HG03432 (cell line): Measurements from ENCODE around the gene DPCD.
A peak's percentile ranks its signal among the peaks of the same experiment; 100 is the strongest.
"Not testable (repeated sequence)": the region's sequence is repeated elsewhere in the genome, so short reads cannot be mapped to it uniquely, and the experiment has no call there.

Experiments used
- ATAC-seq: cut with Tn5 transposase; IDR thresholded peaks from one replicate; pipeline ENCODE4 v1.9.1; 2021; ENCODE audit warnings: mild to moderate bottlenecking, moderate library complexity; ENCODE audit not compliant: unreplicated experiment

DPCD gene

DNA sequence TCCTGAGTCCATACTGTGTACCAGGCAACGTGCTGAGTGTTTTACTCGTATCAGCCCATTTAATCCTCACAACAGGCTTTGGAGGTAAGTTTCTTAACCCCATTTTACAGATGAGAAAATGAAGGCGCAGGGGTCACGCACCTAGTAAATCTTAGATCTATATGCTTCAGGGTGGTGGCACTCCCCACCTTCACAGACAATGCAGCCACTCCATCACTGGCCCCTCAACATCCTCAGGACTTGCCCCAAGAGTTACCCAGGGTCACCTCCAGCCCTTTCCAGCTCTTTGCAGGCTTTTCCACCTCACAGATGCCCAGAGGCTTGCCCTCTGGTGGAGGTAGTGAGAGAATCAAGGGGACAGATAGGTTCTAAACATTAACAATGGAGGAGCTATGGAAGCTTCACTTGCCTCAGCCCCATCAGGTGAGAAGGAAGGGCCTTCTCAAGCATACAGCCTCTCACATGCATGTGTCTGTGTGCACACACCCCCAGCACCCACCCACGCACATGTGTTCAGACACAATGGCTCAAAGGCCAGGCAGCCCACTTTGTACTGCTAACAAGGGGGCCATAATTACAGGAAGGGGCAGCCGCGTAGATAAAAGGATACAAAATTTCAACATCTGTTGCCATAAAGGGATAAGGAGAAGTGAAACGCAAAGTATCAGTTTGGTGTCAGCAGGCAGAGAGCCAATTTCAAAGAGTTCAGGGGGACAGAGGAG lies 29.1 kb downstream of the DPCD start:
- peak; percentile 62 for ATAC-seq

DNA sequence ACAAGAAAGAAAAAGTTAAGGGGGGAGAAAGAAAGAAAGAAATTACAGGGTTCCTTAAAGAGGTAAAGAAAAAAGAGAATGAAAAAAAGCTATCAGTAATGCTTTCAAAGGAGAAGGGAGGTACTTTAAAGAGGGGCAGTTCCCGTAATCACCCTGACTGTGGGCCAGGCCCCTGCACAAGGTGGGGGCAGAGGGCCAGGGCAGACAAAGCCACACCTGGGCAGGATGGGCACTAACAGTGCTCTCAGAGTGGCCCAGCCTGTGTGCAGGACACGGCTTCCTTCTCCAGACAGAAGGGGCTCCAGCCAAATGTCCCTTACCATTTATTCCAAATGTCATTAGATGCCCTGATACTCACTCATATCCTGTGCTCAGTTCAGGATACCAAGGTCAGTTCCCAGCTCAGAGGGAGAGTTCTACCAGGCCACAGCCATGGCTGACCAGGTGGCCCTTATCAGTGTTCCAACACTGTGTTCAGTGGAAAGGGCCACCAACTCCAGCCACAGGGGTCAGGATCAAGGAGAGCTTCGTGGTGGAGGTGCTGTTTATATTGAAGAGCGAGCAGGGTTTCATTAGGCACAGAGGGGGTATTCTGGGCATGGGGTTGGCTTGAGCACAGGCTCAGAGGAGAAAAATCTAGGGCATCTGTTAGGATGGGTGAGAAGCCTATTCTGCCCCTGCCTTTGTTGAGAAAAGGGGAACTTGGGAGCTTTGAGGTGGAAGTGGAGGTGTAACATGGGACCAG lies 29.9 kb downstream of the DPCD start:
- ATAC-seq: peak; percentile 35

DNA sequence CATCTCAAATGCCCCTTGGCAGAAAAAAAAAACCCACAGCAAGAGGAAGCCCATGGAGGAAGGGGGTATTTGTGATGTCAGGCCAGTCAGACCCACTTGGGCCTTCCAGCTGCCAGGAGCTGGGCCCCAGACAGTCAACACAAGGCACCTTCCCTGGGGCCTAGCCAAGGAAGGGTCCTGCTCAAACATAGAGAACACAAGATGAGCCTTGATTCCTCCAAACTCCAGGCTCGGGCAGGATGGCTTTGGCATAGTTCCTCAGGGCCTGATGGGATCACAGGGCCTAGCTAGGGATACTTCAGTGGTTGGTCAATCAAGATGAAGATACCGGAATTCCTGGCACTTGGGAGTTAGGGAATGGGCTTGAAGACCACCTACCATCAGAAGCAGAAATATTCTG lies 30.8 kb downstream of the DPCD start:
- ATAC-seq: no peak

DNA sequence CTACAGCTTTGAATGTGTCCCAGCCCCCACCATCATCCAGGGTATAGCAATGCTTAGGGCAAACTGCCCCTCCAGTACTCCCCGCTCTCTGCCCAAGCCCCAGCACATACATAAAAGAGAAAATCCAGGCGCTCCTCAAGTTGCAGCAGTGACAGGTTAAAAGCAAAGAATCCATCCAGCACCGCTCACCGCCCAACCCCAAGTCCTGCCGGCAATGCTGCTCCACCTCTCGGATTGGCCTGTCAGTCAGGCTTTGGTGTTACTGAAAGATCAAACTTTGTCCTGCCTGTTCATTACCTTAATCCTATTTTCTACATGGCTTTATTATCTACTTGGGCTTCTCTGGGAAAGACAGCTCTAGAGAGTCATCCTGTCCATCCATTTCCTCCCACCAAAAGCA lies 31.9 kb downstream of the DPCD start:
- no peak for ATAC-seq

DNA sequence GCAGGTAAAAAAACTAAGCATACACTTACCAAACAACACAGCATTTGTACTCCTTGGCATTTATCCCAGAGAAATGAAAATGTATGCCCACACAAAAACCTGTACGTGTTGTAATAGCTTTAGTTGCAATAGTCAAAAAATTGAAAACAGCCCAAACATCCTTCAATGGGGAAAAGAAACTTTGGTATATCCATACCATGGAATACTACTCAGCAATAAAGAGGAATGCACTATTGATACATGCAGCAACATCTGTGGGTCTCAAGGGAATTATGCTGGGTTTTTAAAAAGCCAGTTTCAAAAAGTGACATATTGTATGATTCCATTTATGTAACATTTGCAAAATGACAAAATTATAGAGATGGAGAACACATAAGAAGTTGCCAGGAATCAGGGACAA lies 35.4 kb downstream of the DPCD start:
- ATAC-seq: no peak

DNA sequence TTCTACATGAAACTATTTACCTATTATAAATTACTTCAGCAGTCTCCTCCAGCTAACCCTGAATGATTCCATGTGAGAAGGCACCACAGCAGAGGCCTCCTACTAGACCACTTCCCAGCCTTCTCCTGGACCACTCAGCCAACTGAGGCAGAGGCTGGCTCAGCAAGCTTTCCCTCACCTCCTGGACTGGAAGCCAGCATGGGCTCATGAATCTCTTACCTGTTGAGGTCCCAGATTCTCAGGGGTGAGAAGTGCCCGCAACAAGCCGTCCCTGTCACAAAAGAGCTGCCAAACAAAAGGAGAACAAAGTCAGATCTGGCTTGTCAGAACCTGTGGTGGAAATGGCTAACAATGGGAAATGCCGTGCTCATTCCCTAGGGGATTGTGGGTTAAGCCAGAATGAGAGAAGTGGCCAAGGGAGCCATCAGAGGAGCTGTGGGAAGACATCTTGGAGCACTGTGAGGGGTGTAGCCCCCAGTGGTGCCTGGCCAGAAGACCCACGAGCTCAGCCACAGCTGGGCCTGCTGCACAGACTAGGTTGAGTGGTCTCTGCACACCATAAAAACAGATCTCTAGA lies 36.5 kb downstream of the DPCD start:
- no peak for ATAC-seq

DNA sequence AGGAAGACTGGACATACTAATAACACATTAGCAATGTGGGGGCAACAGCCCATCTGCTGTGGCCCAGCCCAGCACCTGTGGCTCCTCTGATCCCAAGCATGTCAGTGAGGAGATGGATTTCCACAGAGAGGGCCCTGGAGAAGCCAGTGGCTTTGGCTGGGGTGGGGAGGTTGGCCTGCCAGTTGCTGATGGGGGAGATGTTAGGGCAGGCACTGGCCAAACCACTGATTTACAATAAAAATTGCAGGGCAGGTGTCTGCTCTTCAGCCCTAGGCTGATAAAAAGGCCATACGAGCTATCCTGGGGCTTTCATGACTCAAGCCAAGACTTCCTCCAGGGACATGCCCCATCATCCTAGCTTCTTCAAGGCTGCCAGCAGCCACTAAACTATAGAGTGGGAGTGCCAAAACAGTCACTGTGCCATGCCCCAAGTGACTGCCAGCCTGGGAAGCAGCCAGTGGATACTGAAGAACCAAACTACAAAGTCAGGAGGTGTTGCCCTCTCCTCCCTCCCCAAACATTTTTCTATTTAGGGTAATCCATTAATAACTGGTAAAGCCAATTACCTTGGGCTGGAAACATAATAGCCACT lies 37.8 kb downstream of the DPCD start:
- ATAC-seq: no peak

DNA sequence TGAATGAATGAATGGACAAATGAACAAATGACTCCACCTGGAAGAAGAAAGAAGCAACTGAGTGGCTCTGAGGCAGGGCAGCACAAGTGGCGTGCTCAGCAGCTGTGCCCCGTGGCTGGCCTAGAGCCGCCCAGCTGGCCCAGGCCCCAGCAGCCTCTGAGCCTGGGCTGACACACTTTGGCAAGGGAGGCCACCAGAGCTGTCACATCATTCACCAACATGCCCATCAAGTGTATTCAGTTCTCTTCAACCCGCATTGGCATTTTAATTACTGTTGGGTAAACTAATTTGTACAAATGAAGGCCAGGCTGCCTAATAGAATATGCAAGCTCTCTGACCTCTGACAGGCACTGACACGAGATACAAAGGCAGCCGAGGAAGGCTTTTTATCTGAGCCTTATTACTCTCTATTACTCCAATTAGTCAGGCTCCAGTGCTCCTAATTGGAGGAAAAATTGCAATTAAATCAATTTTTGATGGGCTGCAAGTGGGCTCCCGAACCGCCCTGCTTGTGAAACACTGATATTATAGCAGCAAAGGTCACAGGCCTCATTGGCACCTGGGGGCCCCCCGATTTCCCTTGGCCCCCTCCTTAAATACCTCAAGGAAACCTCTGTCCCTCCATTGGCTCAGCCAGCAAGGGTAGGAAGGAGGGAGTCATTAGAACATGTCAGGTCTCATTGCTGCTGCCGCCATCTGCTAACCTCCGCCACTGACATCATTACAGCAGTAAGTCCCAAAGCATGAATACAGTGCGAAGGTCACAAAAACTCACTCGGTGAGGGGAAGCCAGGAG lies 41.9 kb downstream of the DPCD start:
- no peak for ATAC-seq

DNA sequence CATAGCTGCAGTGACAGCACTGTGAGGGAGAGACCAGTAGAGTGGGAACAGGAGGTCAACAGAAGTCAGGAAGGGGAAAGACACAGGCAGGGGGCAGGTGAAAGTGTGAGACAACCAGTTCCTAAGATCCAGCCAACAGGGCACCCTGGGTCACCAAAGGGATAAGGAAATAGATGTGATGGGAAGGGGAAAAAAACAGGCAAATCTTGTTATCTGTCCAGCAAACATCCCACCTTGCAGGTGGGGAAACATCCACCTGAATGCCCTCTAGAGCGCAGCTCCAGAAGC lies 42.5 kb downstream of the DPCD start:
- ATAC-seq: no peak

DNA sequence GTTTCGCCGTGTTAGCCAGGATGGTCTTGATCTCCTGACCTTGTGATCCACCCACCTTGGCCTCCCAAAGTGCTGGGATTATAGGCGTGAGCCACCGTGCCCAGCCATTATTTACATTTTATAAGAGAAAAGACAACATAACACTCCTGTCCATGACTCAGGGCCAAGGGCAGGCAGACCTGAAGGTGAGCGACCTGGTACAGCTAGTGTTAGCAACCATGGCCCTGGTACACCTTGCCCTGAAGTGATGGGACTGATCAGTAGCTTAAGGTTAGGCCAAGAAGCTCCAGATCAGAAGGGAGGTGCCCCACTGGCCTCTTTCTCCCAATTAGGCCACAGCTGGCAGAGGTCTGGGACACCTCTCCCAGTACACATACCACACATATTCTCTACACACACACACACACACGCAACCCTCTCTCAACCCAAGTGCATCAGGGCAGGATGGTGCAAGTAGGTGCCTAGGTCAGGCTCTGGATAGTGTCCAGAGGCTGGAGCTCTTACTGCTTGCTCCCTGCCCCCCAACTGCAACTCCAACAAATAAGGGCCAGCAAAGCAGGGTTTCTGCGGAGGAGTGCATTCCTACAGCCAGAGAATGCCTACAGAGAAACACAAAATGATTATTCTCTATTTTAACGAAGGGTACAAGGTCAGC lies 43.8 kb downstream of the DPCD start:
- no peak for ATAC-seq

DNA sequence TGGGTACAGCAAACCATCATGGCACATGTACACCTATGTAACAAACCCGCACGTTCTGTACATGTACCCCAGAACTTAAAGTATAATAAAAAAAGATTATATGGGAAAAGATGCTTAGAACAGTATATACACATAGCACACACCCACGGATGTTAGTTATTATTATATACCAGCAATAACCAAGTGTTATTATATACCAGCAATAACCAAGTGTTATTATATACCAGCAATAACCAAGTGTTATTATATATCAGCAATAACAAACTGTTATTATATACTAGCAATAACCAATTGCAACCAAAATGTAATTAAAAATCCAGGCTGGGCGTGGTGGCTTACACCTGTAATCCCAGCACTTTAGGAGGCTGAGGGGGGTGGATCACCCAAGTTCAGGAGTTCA lies 45.4 kb downstream of the DPCD start:
- not testable (repeated sequence) for ATAC-seq

DNA sequence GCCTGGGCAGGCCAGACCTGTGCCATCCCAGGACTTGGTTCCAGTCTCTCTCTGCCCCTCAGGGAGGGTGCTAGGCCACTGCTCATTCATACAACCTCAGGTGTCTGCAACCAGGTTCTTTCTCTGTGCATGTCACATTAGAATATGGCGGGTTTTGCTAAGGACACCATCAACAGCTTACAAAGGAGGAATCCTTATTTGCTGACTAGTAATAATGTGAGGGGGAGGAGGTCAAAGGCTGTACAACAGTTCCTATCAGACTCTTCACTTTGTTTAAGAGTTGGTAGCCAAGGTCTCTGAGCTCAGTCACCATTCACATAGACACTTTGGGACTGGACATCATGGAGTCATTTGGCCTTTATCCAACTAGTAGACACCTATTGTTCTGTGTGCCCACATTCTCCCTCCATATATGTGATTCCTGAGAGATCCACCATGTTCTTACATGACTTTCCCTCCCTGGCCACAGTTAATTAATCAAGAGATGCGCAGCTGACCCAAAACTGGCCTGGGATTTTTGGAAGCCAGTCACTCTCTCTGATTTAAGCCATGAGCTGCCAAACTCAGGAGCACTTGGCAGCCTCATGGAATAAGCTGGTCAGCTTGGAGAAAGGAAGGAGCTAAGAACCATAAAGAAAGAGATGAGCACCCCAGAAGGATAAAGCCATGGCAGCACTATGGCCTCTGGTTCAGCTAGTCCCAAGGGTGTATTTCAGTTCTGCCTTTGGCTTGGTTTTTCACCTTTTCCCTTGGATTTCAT lies 51.2 kb downstream of the DPCD start:
- ATAC-seq: no peak

DNA sequence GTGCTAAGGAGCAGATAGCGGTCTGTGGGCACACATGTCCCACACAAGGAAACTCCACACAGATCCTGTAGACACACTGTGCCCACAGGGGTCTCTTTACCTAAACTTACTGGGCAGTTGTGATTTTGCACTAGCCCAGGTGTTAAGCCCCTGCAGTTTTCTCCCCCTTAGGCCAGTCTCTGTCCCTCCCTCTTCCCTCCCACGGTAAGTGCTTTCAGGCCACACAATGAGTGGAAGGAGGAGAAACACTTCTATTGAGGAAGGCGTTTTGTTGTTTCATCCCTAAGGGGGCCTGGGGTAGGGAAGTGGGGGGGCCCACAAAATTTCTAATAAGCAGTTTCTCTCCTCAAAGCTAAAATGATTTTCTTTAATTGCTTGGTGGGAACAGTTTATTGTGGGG lies 55.4 kb downstream of the DPCD start:
- no peak for ATAC-seq

DNA sequence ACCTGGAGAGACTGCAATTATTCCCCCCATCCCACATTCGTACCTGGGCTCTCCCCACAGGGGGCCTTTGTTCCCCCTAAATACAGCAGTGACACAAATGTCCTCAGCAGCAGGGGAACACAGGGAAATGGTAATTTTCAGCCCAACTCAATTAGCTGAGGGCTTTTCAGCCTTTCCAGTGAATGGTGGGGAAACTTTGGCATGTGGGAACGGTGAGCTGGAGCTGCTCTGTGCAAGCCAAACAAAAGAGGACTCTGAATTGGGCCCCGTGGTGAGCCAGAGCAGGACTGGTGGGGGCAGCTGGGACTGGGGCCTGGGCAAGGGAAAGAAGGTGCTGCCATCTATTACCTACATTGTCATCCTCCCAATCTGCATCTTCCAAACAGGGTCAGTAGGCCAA lies 55.9 kb downstream of the DPCD start:
- no peak for ATAC-seq

DNA sequence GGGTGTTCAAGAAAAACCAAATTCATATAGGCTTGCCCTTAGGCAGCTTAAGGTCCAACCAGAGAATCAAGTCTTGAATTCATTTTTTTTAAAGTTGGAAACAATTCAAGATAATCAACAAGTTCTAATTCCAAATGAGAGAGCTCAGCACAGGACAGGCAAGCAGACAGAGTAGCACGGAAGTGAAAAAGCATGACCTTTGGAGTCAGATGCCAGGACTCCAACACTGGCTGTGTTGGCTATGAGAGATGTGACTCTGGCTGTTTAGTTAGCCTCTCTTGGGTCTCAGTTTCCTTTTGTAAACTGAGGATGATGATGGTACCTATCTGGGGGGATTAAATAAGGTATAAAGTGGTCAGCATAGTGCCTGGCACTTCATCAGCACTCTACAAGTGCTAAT lies 57.5 kb downstream of the DPCD start:
- no peak for ATAC-seq

DNA sequence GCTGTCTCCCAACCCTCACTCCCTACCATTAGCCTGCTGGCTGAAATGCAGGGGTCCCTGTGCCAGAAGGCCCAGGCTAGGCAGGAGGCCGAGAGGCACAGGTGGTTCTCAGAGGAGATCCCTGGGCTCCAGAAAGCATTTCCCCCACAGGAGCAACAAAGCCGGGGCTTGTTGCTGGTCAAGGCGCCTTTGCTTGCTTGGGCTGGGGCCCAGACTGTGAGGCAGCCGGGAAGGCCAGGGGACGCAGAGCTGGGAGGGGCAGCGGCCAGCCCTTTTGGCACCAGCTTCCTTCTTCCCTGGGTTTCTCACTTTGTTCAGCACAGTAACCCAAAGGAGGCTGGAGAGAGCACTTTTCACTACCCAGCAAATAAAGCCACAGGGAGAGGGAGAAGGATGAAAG lies 58.2 kb downstream of the DPCD start:
- ATAC-seq: no peak

DNA sequence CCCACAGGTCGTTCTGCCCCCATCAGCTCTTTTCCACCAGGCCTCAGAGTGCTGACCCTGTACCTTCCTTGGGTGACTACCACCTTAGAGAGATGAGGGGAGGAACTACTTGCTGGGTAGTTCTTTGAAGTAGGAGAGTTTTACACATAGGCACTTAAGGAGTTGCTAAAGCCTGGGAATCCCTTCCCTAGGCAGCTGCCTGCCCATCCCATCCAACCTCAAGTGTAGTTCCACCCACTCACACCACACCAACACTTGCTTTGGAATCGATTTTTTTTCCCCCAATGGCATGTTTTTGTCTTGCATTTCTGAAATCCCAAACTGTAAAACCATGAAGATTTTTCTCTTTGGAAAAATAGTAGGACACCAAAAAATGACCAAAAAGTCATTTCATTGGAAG lies 59.1 kb downstream of the DPCD start:
- ATAC-seq: no peak

DNA sequence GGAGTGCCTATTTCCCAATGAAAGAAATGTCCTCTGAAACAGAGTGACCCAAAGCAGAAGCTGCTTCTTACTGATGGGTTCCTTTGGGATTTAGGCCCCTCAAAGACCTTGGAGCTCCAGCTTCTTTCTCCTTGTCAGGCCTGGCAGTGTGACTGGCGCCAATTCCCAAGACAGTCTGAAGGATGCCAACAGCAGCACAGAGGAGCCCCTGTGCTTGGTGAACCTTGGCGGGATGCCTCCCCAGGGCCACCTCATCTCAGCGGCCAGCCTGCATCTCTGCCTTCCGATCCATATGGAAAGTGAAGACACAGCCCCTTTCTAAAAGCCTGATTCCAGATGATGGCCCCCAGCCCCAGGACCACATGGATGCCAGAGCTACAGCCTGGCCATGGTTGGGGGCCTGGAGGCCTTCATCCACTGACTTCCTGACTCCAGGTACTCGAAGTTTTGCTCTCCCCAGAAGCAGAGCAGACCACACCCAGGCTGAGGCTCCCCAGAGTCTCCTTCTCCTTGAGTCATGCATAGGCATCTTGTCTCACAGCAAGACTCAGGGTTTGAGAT lies 61.5 kb downstream of the DPCD start:
- no peak for ATAC-seq

DNA sequence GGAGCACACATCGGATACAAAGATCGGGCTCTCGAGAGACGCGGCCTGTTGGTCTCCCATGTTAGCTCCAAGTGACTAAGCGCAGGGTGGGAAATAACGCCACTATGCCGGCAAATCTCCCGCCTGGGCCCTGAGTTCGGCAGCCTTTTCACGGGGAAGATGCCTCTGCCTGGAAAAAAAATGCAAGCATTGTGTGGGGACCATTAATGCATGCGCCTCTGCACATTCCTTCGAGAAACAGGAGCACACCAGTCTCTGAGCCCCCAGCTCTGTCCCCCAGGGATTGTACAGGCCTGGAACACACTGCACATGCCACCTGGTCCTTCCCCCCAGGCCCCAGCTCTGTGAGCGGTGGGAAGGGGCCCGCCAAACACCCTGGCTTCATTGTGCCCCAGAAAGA lies 62.7 kb downstream of the DPCD start:
- no peak for ATAC-seq

DNA sequence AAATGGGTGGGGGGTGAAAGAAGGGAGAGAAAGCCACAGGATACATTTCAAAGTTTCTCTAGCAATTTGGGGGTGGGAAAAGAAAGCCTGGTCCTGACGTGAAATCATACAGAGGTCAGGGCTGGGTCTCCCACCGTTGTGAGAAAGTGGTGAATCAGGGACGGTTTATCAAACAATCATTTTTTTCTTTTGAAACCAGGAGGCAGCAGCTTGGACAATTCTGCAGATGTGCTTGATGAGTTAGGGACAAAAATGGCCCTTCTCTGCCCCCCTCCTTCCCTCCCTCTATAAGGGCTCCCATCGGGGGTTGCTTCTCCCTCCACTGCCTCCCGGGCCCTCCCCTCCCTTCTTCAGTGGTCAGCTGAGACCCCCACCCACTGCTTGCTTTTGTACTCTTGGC lies 63.2 kb downstream of the DPCD start:
- no peak for ATAC-seq
